HG03439 (cell line): ENCODE measurements around the gene SEC61A2.
"Not testable (repeated sequence)": the region's sequence is repeated elsewhere in the genome, so short reads cannot be mapped to it uniquely, and the experiment has no call there.

Source experiments
- ATAC-seq: cut with Tn5 transposase; IDR thresholded peaks from one replicate; pipeline ENCODE4 v1.9.1; 2021; ENCODE audit warnings: mild to moderate bottlenecking, moderate library complexity; ENCODE audit not compliant: unreplicated experiment

The SEC61A2 gene

GRCh38 chr10:12129222-12130111 lies at the start of gene SEC61A2:
TSS of gene SEC61A2 (plus strand) at chr10:12129677. CDS start at chr10:12129788, 111 bp downstream.
- peak; percentile 90 for ATAC-seq

GRCh38 chr10:12081470-12081869 lies 48.0 kb upstream of the SEC61A2 start:
- no peak for ATAC-seq

- ATAC-seq: no peak
Observed at GRCh38 chr10:12081879-12082557, 47.5 kb upstream of the SEC61A2 start.

GRCh38 chr10:12088919-12089318 lies 40.6 kb upstream of the SEC61A2 start:
- ATAC-seq: no peak

GRCh38 chr10:12091421-12091820 lies 38.1 kb upstream of the SEC61A2 start:
- ATAC-seq: no peak

- not testable (repeated sequence) for ATAC-seq
Observed at GRCh38 chr10:12097361-12097760, 32.1 kb upstream of the SEC61A2 start.

- no peak for ATAC-seq
Observed at GRCh38 chr10:12097791-12098190, 31.7 kb upstream of the SEC61A2 start.

- ATAC-seq: no peak
Observed at GRCh38 chr10:12098966-12099365, 30.5 kb upstream of the SEC61A2 start.

- no peak for ATAC-seq
Observed at GRCh38 chr10:12103802-12104201, 25.7 kb upstream of the SEC61A2 start.

- ATAC-seq: no peak
Observed at GRCh38 chr10:12107781-12108180, 21.7 kb upstream of the SEC61A2 start.

- no peak for ATAC-seq
Observed at GRCh38 chr10:12109286-12109685, 20.2 kb upstream of the SEC61A2 start.

- no peak for ATAC-seq
Observed at GRCh38 chr10:12111528-12111927, 17.9 kb upstream of the SEC61A2 start.

- ATAC-seq: no peak
Observed at GRCh38 chr10:12113627-12114026, 15.8 kb upstream of the SEC61A2 start.

GRCh38 chr10:12121673-12122072 lies 7.8 kb upstream of the SEC61A2 start:
- ATAC-seq: no peak

- peak; percentile 37 for ATAC-seq
Observed at GRCh38 chr10:12130237-12130872, 878 bp downstream of the SEC61A2 start.

GRCh38 chr10:12135631-12136030 lies 6.2 kb downstream of the SEC61A2 start:
- no peak for ATAC-seq

GRCh38 chr10:12140038-12140437 lies 10.6 kb downstream of the SEC61A2 start:
- ATAC-seq: no peak

GRCh38 chr10:12144538-12144937 lies 15.1 kb downstream of the SEC61A2 start:
- ATAC-seq: no peak

GRCh38 chr10:12150163-12150562 lies 20.7 kb downstream of the SEC61A2 start:
- ATAC-seq: no peak

- ATAC-seq: no peak
Observed at GRCh38 chr10:12154516-12154915, 25.0 kb downstream of the SEC61A2 start.

GRCh38 chr10:12156367-12157123 lies 27.1 kb downstream of the SEC61A2 start:
- no peak for ATAC-seq
